HL-60 (cell line): ENCODE data around the gene OR7C1.

Experiments
- DNase-seq, 2 experiments: peaks; one replicate each; pipeline ENCODE4 v3.0.0-alpha.2; 2010 to 2020; ENCODE audit warnings: low read depth in 1 of 2, low spot score in 1 of 2
- H3K27ac ChIP-seq: fragments of 250-450 bp; sonication (Bioruptor Pico); replicated peaks from 2 replicates; pipeline ENCODE4 v1.5.1; 2020; ENCODE audit warnings: mild to moderate bottlenecking, moderate library complexity
- H3K27me3 ChIP-seq: fragments of 250-450 bp; sonication (Bioruptor Pico); 2 replicates; pipeline ENCODE4 v1.5.1; 2021; ENCODE audit warnings: mild to moderate bottlenecking, moderate library complexity; ENCODE audit not compliant: insufficient read depth, poor library complexity, severe bottlenecking
- H3K4me3 ChIP-seq: replicated peaks from 2 replicates; pipeline ENCODE4 v1.5.1; 2011; ENCODE audit warnings: mild to moderate bottlenecking, control low read depth, low read length; ENCODE audit not compliant: insufficient read depth
- CTCF ChIP-seq: IDR thresholded peaks from one replicate; pipeline ENCODE4 v1.5.1; 2011; ENCODE audit warnings: low read length, control low read depth, inconsistent platforms; ENCODE audit not compliant: insufficient read depth
- GABPA ChIP-seq: IDR thresholded peaks from 2 replicates; pipeline ENCODE4 v1.6.1; 2012; ENCODE audit warnings: low read depth
- POLR2AphosphoS5 ChIP-seq: IDR thresholded peaks from 2 replicates; pipeline ENCODE4 v1.6.1; 2012; ENCODE audit warnings: low read depth
- SPI1 ChIP-seq: IDR thresholded peaks from 2 replicates; pipeline ENCODE4 v1.6.1; 2012; ENCODE audit warnings: low read depth, mild to moderate bottlenecking, borderline replicate concordance
- TF ChIP-seq, protein P1 (sequence below): IDR thresholded peaks from 2 replicates; pipeline ENCODE4 v1.6.1; 2012; ENCODE audit warnings: low read depth; ENCODE audit not compliant: insufficient replicate concordance

The OR7C1 gene

DNA sequence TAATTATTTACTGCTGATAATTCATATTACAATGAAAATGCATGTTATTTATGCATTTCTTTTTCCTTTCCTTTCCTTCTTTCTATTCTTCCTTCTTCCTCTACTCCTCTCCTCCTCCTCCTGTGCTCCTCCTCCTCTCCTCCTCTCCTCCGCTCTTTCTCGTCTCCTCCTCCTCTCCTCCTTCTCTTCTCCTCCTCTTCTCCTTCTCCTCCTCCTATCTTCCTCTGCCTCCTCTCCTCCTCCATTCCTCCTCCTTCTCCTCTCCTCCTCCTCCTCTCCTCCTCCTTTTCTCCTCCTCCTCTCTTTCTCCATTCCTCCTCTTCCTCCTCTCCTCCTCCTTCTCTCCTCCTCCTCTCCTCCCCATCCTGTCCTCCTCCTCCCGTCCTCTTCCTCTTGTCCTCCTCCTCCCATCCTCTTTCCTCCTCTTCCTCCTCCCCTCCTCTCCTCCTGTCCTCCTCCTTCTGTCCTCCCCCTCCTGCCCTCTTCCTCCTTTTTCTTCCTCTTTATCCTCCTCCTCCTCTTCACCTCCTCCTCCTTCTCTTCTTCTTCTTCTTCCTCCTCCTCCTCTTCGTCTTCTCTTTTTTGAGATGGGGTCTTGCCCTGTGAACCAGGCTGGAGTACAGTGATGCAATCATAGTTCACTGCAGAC, 71.4 kb downstream of the OR7C1 start:
- no peak for DNase-seq
- H3K27me3 ChIP-seq, result no peaks in the 10 kb centered on the region
- no peak overlapping the region for H3K4me3 ChIP-seq
- TF ChIP-seq POLR2AphosphoS5, result no peak
- H3K27ac ChIP-seq, result no peak overlapping the region

GRCh38 chr19:14762111-14762510, 72.9 kb downstream of the OR7C1 start:
- DNase-seq, result no peak
- no peak overlapping the region for H3K4me3 ChIP-seq
- H3K27me3 ChIP-seq, result no peaks in the 10 kb centered on the region
- TF ChIP-seq CTCF (no peak), POLR2AphosphoS5 (no peak), SPI1 (no peak)
- H3K27ac ChIP-seq, result no peak overlapping the region

DNA sequence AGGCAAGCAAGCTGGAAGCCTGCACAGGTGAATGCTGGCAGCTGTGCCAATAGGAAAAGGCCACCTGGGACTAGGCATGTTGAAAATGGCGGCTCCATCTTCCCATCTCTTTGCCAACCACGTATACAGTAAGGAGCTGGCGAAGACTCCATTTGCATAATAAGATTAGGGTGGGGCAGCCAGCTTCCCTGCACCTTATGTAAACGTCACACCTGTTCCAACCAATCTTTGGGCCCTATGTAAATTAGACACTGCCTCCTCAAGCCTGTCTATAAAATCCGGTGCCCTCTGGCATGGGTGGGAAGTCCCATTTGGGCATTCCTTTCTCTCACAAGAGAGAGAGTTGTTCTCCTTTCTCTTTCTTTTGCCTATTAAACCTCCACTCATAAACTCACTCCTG, 73.4 kb downstream of the OR7C1 start:
- TF ChIP-seq GABPA, result no peak
- no peak for TF ChIP-seq POLR2AphosphoS5
- TF ChIP-seq, protein P1, sequence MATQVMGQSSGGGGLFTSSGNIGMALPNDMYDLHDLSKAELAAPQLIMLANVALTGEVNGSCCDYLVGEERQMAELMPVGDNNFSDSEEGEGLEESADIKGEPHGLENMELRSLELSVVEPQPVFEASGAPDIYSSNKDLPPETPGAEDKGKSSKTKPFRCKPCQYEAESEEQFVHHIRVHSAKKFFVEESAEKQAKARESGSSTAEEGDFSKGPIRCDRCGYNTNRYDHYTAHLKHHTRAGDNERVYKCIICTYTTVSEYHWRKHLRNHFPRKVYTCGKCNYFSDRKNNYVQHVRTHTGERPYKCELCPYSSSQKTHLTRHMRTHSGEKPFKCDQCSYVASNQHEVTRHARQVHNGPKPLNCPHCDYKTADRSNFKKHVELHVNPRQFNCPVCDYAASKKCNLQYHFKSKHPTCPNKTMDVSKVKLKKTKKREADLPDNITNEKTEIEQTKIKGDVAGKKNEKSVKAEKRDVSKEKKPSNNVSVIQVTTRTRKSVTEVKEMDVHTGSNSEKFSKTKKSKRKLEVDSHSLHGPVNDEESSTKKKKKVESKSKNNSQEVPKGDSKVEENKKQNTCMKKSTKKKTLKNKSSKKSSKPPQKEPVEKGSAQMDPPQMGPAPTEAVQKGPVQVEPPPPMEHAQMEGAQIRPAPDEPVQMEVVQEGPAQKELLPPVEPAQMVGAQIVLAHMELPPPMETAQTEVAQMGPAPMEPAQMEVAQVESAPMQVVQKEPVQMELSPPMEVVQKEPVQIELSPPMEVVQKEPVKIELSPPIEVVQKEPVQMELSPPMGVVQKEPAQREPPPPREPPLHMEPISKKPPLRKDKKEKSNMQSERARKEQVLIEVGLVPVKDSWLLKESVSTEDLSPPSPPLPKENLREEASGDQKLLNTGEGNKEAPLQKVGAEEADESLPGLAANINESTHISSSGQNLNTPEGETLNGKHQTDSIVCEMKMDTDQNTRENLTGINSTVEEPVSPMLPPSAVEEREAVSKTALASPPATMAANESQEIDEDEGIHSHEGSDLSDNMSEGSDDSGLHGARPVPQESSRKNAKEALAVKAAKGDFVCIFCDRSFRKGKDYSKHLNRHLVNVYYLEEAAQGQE, result no peak
- no peak for TF ChIP-seq SPI1
- no peak for TF ChIP-seq CTCF
- H3K4me3 ChIP-seq, result no peak overlapping the region
- no peak for DNase-seq
- no peaks in the 10 kb centered on the region for H3K27me3 ChIP-seq
- H3K27ac ChIP-seq, result no peak overlapping the region

DNA sequence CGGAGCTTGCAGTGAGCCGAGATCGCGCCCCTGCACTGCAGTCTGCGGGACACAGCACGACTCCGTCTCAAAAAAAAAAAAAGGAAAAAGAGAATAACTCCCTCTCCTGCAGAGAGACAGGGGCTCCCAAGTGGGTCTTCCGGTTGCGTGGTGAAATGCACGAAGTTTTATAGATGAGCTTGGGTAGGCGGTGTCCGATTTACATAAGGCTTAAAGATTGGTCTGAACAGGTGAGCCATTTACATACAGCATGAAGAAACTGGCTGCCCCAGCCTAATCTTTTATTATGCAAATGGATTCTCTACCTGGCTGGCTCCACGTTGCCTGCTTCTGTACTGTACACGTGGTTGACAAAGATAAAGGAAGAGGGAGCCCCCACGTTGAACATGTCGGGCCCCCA, 76.2 kb downstream of the OR7C1 start:
- H3K27ac ChIP-seq, result no peak overlapping the region
- no peaks in the 10 kb centered on the region for H3K27me3 ChIP-seq
- DNase-seq, result no peak
- no peak overlapping the region for H3K4me3 ChIP-seq
- no peak for TF ChIP-seq POLR2AphosphoS5
- TF ChIP-seq CTCF, result no peak
- TF ChIP-seq SPI1, result no peak
- TF ChIP-seq GABPA, result no peak
- TF ChIP-seq, protein P1, result no peak
